Activated naive CD4-positive, alpha-beta T cell (primary cell): ENCODE results near the gene RTN4R.

Experiments used
- DNase-seq, 4 experiments: peaks; one replicate each; lab custom pipeline; 2025; lab: John Stamatoyannopoulos, UW

The RTN4R gene

GRCh38 chr22:20201837-20202392 lies 66.2 kb downstream of the RTN4R start:
- no peak for DNase-seq

GRCh38 chr22:20199906-20200305 lies 68.2 kb downstream of the RTN4R start:
- DNase-seq, result no peak

GRCh38 chr22:20199413-20199842 lies 68.7 kb downstream of the RTN4R start:
- no peak for DNase-seq

- no peak for DNase-seq
Observed at GRCh38 chr22:20198557-20199319, 69.4 kb downstream of the RTN4R start.

- DNase-seq, result no peak
Observed at GRCh38 chr22:20197407-20198030, 70.6 kb downstream of the RTN4R start.

- DNase-seq, result no peak
Observed at GRCh38 chr22:20196094-20196842, 71.8 kb downstream of the RTN4R start.

- DNase-seq, result no peak
Observed at GRCh38 chr22:20194681-20195593, 73.2 kb downstream of the RTN4R start.

- DNase-seq, result no peak
Observed at GRCh38 chr22:20193761-20194494, 74.2 kb downstream of the RTN4R start.

- DNase-seq, result no peak
Observed at GRCh38 chr22:20192972-20193760, 75.0 kb downstream of the RTN4R start.

GRCh38 chr22:20192293-20192971 lies 75.7 kb downstream of the RTN4R start:
- no peak for DNase-seq

- no peak for DNase-seq
Observed at GRCh38 chr22:20191803-20192202, 76.3 kb downstream of the RTN4R start.
